ENCODE measurements around the gene TARBP2.

TARBP2 gene

GRCh38 chr12:53492830-53493609, 8.1 kb upstream of the TARBP2 start (continued):
- TF ChIP-seq ZNF311 (tag by site-specific recombination; IDR thresholded peaks at IDR 0.05; ENCODE audit: borderline replicate concordance), result no peak
- TF ChIP-seq ZNF302 (tag by site-specific recombination; IDR thresholded peaks at IDR 0.05; ENCODE audit: low read depth), result no peak
- TF ChIP-seq ZNF2 (tag by site-specific recombination; IDR thresholded peaks at IDR 0.05), result no peak
- TF ChIP-seq ZNF76 (tag by site-specific recombination; IDR thresholded peaks at IDR 0.05; ENCODE audit: borderline replicate concordance, low read depth), result peak; percentile 84; the same call in 1 of the 2 replicates
- no peak for TF ChIP-seq ZNF768 (tag by site-specific recombination; IDR thresholded peaks at IDR 0.05)
- TF ChIP-seq AEBP2 (tag by site-specific recombination; IDR thresholded peaks at IDR 0.05; ENCODE audit: borderline replicate concordance), result no peak
- TF ChIP-seq ZSCAN5A (tag by site-specific recombination; IDR thresholded peaks at IDR 0.05), result no peak
- no peak for TF ChIP-seq ZNF701 (tag by site-specific recombination; IDR thresholded peaks at IDR 0.05)
- TF ChIP-seq ZNF580 (tag by site-specific recombination; IDR thresholded peaks at IDR 0.05), result no peak
- TF ChIP-seq ZBTB7A (tag by site-specific recombination; IDR thresholded peaks at IDR 0.05; ENCODE audit: low read depth), result no peak
- no peak for TF ChIP-seq ELK4 (IDR thresholded peaks at IDR 0.05; ENCODE audit: borderline replicate concordance, low read depth, low read length)

GRCh38 chr12:53493610-53494391, 7.3 kb upstream of the TARBP2 start:
- ChIA-PET POLR2A (interaction anchor here (0.6 to 2.8 kb wide), 3 partner anchors 11 to 159 kb away, joined by 3 to 27 read pairs (median 5); no protein-coding TSS in a partner anchor), CTCF (interaction anchor here (0.7 to 1.5 kb wide), 5 partner anchors 11 to 182 kb away, joined by 3 read pairs; partner anchors contain the start of genes AAAS and ATP5MC2)
- TF ChIP-seq ZNF530 (tag by site-specific recombination; IDR thresholded peaks at IDR 0.05; ENCODE audit: low read depth), result no peak
- 0 out of 2 replicates have a peak, but pooled peaks have one; percentile 9 for TF ChIP-seq ZNF366 (tag by site-specific recombination; conservative IDR thresholded peaks at IDR 0.05)
- peak overlapping the region; percentile 55 for H3K4me3 ChIP-seq (ENCODE audit: low read depth, low read length)
- H3K36me3 ChIP-seq (ENCODE audit: control insufficient read depth in 2 of 2, insufficient read depth in 1 of 2, low read length in 2 of 2), result no peaks in the 10 kb centered on the region
- no peaks in the 10 kb centered on the region for H3K9me3 ChIP-seq (ENCODE audit: control insufficient read depth, insufficient read depth, low read depth, low read length)
- H3K27ac ChIP-seq (ENCODE audit: extremely low read depth, low read depth, low read length), result peak overlapping the region; percentile 46; the same call in 1 of the 2 replicates
- peaks cover 16% of the 10 kb centered on the region for H3K4me1 ChIP-seq (ENCODE audit: control insufficient read depth, insufficient read depth, low read length)

GRCh38 chr12:53495903-53496751, 5.0 kb upstream of the TARBP2 start:
- H3K4me1 ChIP-seq (ENCODE audit: control insufficient read depth, insufficient read depth, low read length), result peaks cover 20% of the 10 kb centered on the region
- no peaks in the 10 kb centered on the region for H3K36me3 ChIP-seq (ENCODE audit: control insufficient read depth in 2 of 2, insufficient read depth in 1 of 2, low read length in 2 of 2)
- CTCF ChIA-PET, result interaction anchor here (1.0 kb wide), 1 partner anchor 171 kb away, joined by 3 read pairs; no protein-coding TSS in a partner anchor
- POLR2A ChIA-PET, result no interaction called here
- no peak overlapping the region for H3K27ac ChIP-seq (ENCODE audit: extremely low read depth, low read depth, low read length)
- no peak overlapping the region for H3K4me3 ChIP-seq (ENCODE audit: low read depth, low read length)
- no peaks in the 10 kb centered on the region for H3K9me3 ChIP-seq (ENCODE audit: control insufficient read depth, insufficient read depth, low read depth, low read length)
- TF ChIP-seq ZBTB10 (tag by site-specific recombination; IDR thresholded peaks at IDR 0.05) (no peak), ZNF639 (tag by site-specific recombination; IDR thresholded peaks at IDR 0.05) (no peak), ZNF223 (tag by site-specific recombination; IDR thresholded peaks at IDR 0.05) (no peak), ZSCAN18 (tag by site-specific recombination; IDR thresholded peaks at IDR 0.05) (no peak), ZNF596 (tag by site-specific recombination; IDR thresholded peaks at IDR 0.05) (no peak)

Data from HEK293 (cell line).